HCT116 (cell line): ENCODE measurements around the gene SEZ6. TPM values are rescaled to one million over a fixed set of nuclear protein-coding genes. Genes with fewer than 3 reads are reported as not detected.
"Not testable (repeated sequence)": the region's sequence is repeated elsewhere in the genome, so short reads cannot be mapped to it uniquely, and the experiment has no call there.

ENCODE experiments used
- ATAC-seq: fragments of 200-7000 bp; cut with Tn5 transposase; 2 replicates; pipeline ENCODE4 v1.9.1; 2020; ENCODE audit warnings: mild to moderate bottlenecking, moderate library complexity
- BruUV-seq: library from RNA; stranded (reverse); fragments of 400-500 nt; replicated peaks from 2 replicates; lab custom pipeline; 2021; lab: Mats Ljungman, UMichigan
- CTCF ChIA-PET: fragments of 300-600 bp; sonication (Branson Sonifier 250); formaldehyde crosslinking; loops from one replicate; lab custom pipeline; 2021; ENCODE audit warnings: antibody characterized with exemption; lab: Charles Lee
- POLR2A ChIA-PET: fragments of 300-600, 350-600 bp; sonication (Branson Sonifier 250); formaldehyde crosslinking; loops from one replicate; lab custom pipeline; 2021; ENCODE audit warnings: antibody characterized with exemption; lab: Charles Lee
- RAD21 ChIA-PET, 2 experiments: fragments of 300-600 bp; sonication (Branson Sonifier 250); formaldehyde crosslinking; loops; one replicate each; lab custom pipeline; 2023; ENCODE audit warnings: low total read pairs in 2 of 2; ENCODE audit not compliant: uncharacterized antibody in 2 of 2, unreplicated experiment in 2 of 2, low non-redundant PET in 1 of 2; lab: Charles Lee
- DNase-seq: peaks from one replicate; pipeline ENCODE4 v3.0.0-alpha.2; 2010; ENCODE audit warnings: low read depth, low spot score
- H2AFZ ChIP-seq: fragments of 200-600 bp; shearing (Covaris generic), sonication (generic); 2 replicates; pipeline ENCODE4 v1.6.1; 2017; ENCODE audit warnings: low read depth, mixed run types, mixed read lengths, antibody characterized with exemption, low read length; ENCODE audit not compliant: poor library complexity, severe bottlenecking
- H3K27ac ChIP-seq: 2 replicates; pipeline ENCODE4 v1.5.1; 2012; ENCODE audit warnings: low read depth, low read length
- H3K27me3 ChIP-seq: fragments of 200-600 bp; sonication (generic); 2 replicates; pipeline ENCODE4 v1.6.1; 2016; ENCODE audit warnings: mixed run types, low read length, mixed read lengths; ENCODE audit not compliant: insufficient read depth
- H3K36me3 ChIP-seq, 2 experiments: fragments of 200-500 bp in 1 of 2; fragments of 200-600 bp in 1 of 2; sonication (Bioruptor generic) in 1 of 2; sonication (generic) in 1 of 2; 2 replicates each; pipeline versions ENCODE4 v1.5.1 to v1.6.1; 2014 to 2016; ENCODE audit warnings: low read length in 2 of 2, inconsistent platforms in 1 of 2, mixed read lengths in 1 of 2, mixed run types in 1 of 2; ENCODE audit not compliant: insufficient read depth in 2 of 2, control insufficient read depth in 1 of 2
- H3K4me1 ChIP-seq, 2 experiments: fragments of 200-600 bp in 1 of 2; sonication (generic) in 1 of 2; 2 replicates each; pipeline versions ENCODE4 v1.5.1 to v1.6.1; 2012 to 2017; ENCODE audit warnings: low read length in 2 of 2, inconsistent platforms in 1 of 2, mild to moderate bottlenecking in 1 of 2, mixed read lengths in 1 of 2, mixed run types in 1 of 2, moderate library complexity in 1 of 2; ENCODE audit not compliant: insufficient read depth in 2 of 2, control insufficient read depth in 1 of 2
- H3K4me2 ChIP-seq: fragments of 200-600 bp; sonication (generic); 2 replicates; pipeline ENCODE4 v1.6.1; 2017; ENCODE audit warnings: mixed run types, low read length, mixed read lengths
- H3K4me3 ChIP-seq, 2 experiments: fragments of 200-600 bp in 1 of 2; sonication (generic) in 1 of 2; replicated peaks in 1 of 2; 2 replicates each; pipeline ENCODE4 v1.5.1; 2011 to 2016; ENCODE audit warnings: low read length in 2 of 2, control low read depth in 1 of 2, low read depth in 1 of 2, mild to moderate bottlenecking in 1 of 2, mixed read lengths in 1 of 2, mixed run types in 1 of 2
- H3K79me2 ChIP-seq: fragments of 200-600 bp; sonication (generic); 2 replicates; pipeline ENCODE4 v1.6.1; 2017; ENCODE audit warnings: mild to moderate bottlenecking, mixed run types, low read length, moderate library complexity, mixed read lengths; ENCODE audit not compliant: insufficient read depth
- H3K9ac ChIP-seq: fragments of 200-600 bp; sonication (generic); 2 replicates; pipeline ENCODE4 v1.6.1; 2016; ENCODE audit warnings: low read length, mixed read lengths
- H3K9me2 ChIP-seq: fragments of 200-600 bp; sonication (generic), shearing (Covaris generic); 2 replicates; pipeline ENCODE4 v1.6.1; 2017; ENCODE audit warnings: mixed run types, mild to moderate bottlenecking, moderate library complexity; ENCODE audit not compliant: insufficient read depth
- H3K9me3 ChIP-seq, 2 experiments: fragments of 200-500 bp in 1 of 2; fragments of 200-600 bp in 1 of 2; sonication (Bioruptor generic) in 1 of 2; sonication (generic) in 1 of 2; 2 replicates each; pipeline ENCODE4 v1.6.1; 2014 to 2017; ENCODE audit warnings: low read length in 2 of 2, mixed read lengths in 2 of 2, inconsistent platforms in 1 of 2, low read depth in 1 of 2, mild to moderate bottlenecking in 1 of 2, mixed run types in 1 of 2, moderate library complexity in 1 of 2; ENCODE audit not compliant: control insufficient read depth in 1 of 2, insufficient read depth in 1 of 2
- H4K20me1 ChIP-seq: fragments of 200-600 bp; sonication (generic), shearing (Covaris generic); 2 replicates; pipeline ENCODE4 v1.6.1; 2017; ENCODE audit warnings: mixed run types, mild to moderate bottlenecking, moderate library complexity; ENCODE audit not compliant: insufficient read depth
- CBX3 ChIP-seq: IDR thresholded peaks from 2 replicates; pipeline ENCODE4 v1.6.1; 2012; ENCODE audit warnings: low read depth
- CEBPB ChIP-seq: IDR thresholded peaks from 2 replicates; pipeline ENCODE4 v1.6.1; 2012; ENCODE audit warnings: low read depth
- ELF1 ChIP-seq: IDR thresholded peaks from 2 replicates; pipeline ENCODE4 v1.6.1; 2012; ENCODE audit warnings: low read depth, borderline replicate concordance
- RAD21 ChIP-seq: IDR thresholded peaks from 2 replicates; pipeline ENCODE4 v1.6.1; 2012; ENCODE audit warnings: low read depth, mild to moderate bottlenecking
- ZBTB33 ChIP-seq: IDR thresholded peaks from 2 replicates; pipeline ENCODE4 v1.6.1; 2011; ENCODE audit warnings: mild to moderate bottlenecking, low read length, moderate library complexity; ENCODE audit not compliant: insufficient replicate concordance; ENCODE audit errors: extremely low read depth
- ZFX ChIP-seq: fragments of 450-650 bp; IDR thresholded peaks from 2 replicates; pipeline ENCODE4 v1.6.1; 2017
- intact Hi-C: fragments of 100-400 bp; cut with micrococcal nuclease; formaldehyde crosslinking; loops from 2 replicates; pipeline ENCODE4 v1.10.0; 2022
- total RNA-seq: library from RNA; stranded (reverse); gene quantifications from one replicate; pipeline ENCODE4 v1.2.1, GENCODE V29; 2021; ENCODE audit not compliant: unreplicated experiment

SEZ6 gene
- total RNA-seq, 1 experiment from 2014 or later: 0.22 TPM

- TF ChIP-seq CBX3: no peak
- TF ChIP-seq, all 23 proteins: peak for 0
These were observed 67.3 kb downstream of the SEZ6 start (continued) for GRCh38 chr17:28938552-28938951.

GRCh38 chr17:28937044-28937729 is 68.6 kb downstream of the SEZ6 start:
- RAD21 ChIA-PET: no interaction called here
- Histone ChIP-seq H3K27ac (no peak overlapping the region), H3K9ac (no peak overlapping the region), H2AFZ (no peak overlapping the region), H3K27me3 (no peaks in the 10 kb centered on the region), H3K4me3 (no peak overlapping the region), H3K79me2 (peaks cover 99% of the 10 kb centered on the region), H3K9me2 (no peaks in the 10 kb centered on the region), H3K4me1 (no peaks in the 10 kb centered on the region), H3K9me3 (no peaks in the 10 kb centered on the region), H3K36me3 (peaks cover 3 to 9% of the 10 kb centered on the region in 2 experiments; a peak in 1 of 4 replicates), H4K20me1 (peaks cover 13% of the 10 kb centered on the region; the same call in 1 of the 2 replicates), H3K4me2 (no peak overlapping the region)
- intact Hi-C loops: no loop called here
- POLR2A ChIA-PET: no interaction called here
- ATAC-seq (no peak), DNase-seq (no peak)
- CTCF ChIA-PET: no interaction called here
- TF ChIP-seq ZFX: no peak
- no TSS peak for BruUV-seq

- Histone ChIP-seq H3K4me3 (no peak overlapping the region), H2AFZ (no peak overlapping the region), H4K20me1 (peaks cover 13% of the 10 kb centered on the region; the same call in 1 of the 2 replicates), H3K9me2 (no peaks in the 10 kb centered on the region), H3K36me3 (peaks cover 2 to 9% of the 10 kb centered on the region in 2 experiments; a peak in 1 of 4 replicates), H3K27me3 (no peaks in the 10 kb centered on the region), H3K9ac (no peak overlapping the region), H3K9me3 (no peaks in the 10 kb centered on the region), H3K27ac (no peak overlapping the region), H3K4me1 (no peaks in the 10 kb centered on the region), H3K79me2 (peaks cover 95% of the 10 kb centered on the region), H3K4me2 (no peak overlapping the region)
- intact Hi-C loops: no loop called here
- DNase-seq (no peak), ATAC-seq (no peak)
- no TSS peak for BruUV-seq
- ChIA-PET RAD21 (no interaction called here), POLR2A (no interaction called here), CTCF (no interaction called here)
- TF ChIP-seq ZFX (no peak), CEBPB (no peak), ELF1 (no peak), ZBTB33 (no peak), RAD21 (no peak)
These were observed 69.9 kb downstream of the SEZ6 start for GRCh38 chr17:28935744-28936460.

GRCh38 chr17:28934508-28934907 is 71.3 kb downstream of the SEZ6 start:
- H3K27me3 ChIP-seq, ATAC-seq, RAD21 ChIA-PET, H3K27ac ChIP-seq, POLR2A ChIA-PET, DNase-seq, H2AFZ ChIP-seq, H3K9ac ChIP-seq, H3K9me2 ChIP-seq, H3K9me3 ChIP-seq, intact Hi-C loops, H3K4me1 ChIP-seq, CTCF ChIA-PET, H3K4me3 ChIP-seq, H3K36me3 ChIP-seq, H3K4me2 ChIP-seq, BruUV-seq: not testable (repeated sequence)
- peaks cover 13% of the 10 kb centered on the region; the same call in 1 of the 2 replicates for H4K20me1 ChIP-seq
- peaks cover 95% of the 10 kb centered on the region for H3K79me2 ChIP-seq
